Islet of Langerhans (tissue), 1 donor: Measurements from ENCODE around the gene HERPUD1.
"Not testable (repeated sequence)": the region's sequence is repeated elsewhere in the genome, so short reads cannot be mapped to it uniquely, and the experiment has no call there.

Experiments
- FAIRE-seq: peaks from one replicate; lab custom pipeline; 2011; peaks lifted over from hg19 to GRCh38; lab: Jason Lieb, UNC

HERPUD1 gene

GRCh38 chr16:56983211-56983751 is 51.3 kb downstream of the HERPUD1 start:
- FAIRE-seq = no peak

GRCh38 chr16:56984639-56985038 is 52.7 kb downstream of the HERPUD1 start:
- FAIRE-seq = no peak

- no peak for FAIRE-seq
Observed at GRCh38 chr16:56985288-56985961, 53.5 kb downstream of the HERPUD1 start.

- FAIRE-seq = no peak
Observed at GRCh38 chr16:56985962-56986360, 54.0 kb downstream of the HERPUD1 start.

- no peak for FAIRE-seq
Observed at GRCh38 chr16:56986361-56986760, 54.4 kb downstream of the HERPUD1 start.

GRCh38 chr16:56986908-56987307 is 55.0 kb downstream of the HERPUD1 start:
- not testable (repeated sequence) for FAIRE-seq

GRCh38 chr16:56987692-56988091 is 55.8 kb downstream of the HERPUD1 start:
- FAIRE-seq = no peak

- no peak for FAIRE-seq
Observed at GRCh38 chr16:56988161-56988947, 56.4 kb downstream of the HERPUD1 start.

GRCh38 chr16:56988948-56989945 is 57.3 kb downstream of the HERPUD1 start, which contains the start of gene NLRC5:
Gene NLRC5 (plus strand): TSS chr16:56989557. CDS start chr16:57020713, 31,156 bp downstream.
- no peak for FAIRE-seq

GRCh38 chr16:56989988-56990387 is 58.0 kb downstream of the HERPUD1 start:
- no peak for FAIRE-seq

- no peak for FAIRE-seq
Observed at GRCh38 chr16:56990407-56991286, 58.7 kb downstream of the HERPUD1 start.

GRCh38 chr16:56992431-56992830 is 60.5 kb downstream of the HERPUD1 start:
- FAIRE-seq = not testable (repeated sequence)

- no peak for FAIRE-seq
Observed at GRCh38 chr16:56993204-56993603, 61.3 kb downstream of the HERPUD1 start.

GRCh38 chr16:56994311-56994710 is 62.4 kb downstream of the HERPUD1 start:
- no peak for FAIRE-seq
